ENCODE results near the gene AGO1.
"Not testable (repeated sequence)": the region's sequence is repeated elsewhere in the genome, so short reads cannot be mapped to it uniquely, and the experiment has no call there.

AGO1 gene

GRCh38 chr1:35870651-35871309 is 12.2 kb upstream of the AGO1 start:
- no peak for DNase-seq

- DNase-seq = no peak
These were observed 9.7 kb upstream of the AGO1 start for GRCh38 chr1:35873243-35873750.

DNA sequence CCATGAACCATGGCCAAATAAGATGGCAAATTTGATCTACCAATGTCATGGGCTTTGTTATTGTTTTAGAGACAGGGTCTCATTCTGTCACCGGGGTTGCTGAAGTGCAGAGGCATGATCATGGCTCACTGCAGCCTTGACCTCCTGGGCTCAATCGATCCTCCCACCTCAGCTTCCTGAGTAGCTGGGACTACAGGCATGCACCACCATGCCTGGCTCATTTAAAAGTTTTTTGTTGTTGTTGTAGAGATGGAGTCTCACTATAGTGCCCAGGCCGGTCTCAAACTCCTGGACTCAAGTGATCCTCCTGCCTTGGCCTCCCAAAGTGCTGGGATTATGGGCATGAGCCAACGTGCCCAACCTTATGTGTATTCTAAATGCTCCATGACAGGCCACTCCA is 8.9 kb upstream of the AGO1 start:
- DNase-seq = not testable (repeated sequence)

- DNase-seq = no peak
These were observed 6.0 kb upstream of the AGO1 start for GRCh38 chr1:35876988-35877387.

DNA sequence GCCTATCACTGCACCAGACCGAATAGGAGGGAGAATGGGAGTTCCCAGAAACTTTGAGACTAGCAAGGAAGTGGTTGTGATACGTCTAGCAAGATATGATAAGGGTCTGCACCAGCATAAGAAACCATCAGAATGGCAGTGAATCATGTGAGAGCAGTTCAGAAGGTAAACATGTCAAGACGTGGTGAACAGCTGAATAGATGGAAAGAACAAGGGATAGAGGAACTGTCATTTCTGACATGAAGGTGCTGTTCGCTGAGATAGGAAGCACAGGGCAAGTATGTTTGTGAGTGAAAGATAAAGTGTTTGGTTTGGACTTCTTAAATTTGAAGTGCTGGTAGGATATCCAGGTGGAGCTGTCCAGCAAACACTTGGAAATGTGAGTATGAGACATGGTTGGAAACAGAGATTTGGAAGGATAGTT is 1.1 kb upstream of the AGO1 start:
- DNase-seq = peak; percentile 80

DNA sequence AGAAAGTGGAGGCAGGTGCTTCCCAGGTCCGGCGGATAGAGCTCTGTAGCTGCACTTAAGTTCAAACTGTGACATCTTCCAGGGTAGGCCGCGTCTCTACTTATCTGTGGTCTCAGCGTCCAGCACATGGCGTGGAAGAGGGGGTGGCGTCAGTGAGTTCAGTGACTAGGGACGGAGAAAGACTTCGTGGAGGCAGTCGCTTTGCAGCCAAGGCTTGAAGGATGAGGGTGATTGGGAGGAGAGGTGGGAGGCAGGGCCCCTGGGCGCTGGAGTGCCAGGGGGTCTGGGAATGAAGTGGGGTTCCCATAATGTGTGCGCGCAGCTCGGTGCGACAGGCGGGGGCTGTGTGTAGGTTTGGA is 444 bp upstream of the AGO1 start:
- DNase-seq = no peak

DNA sequence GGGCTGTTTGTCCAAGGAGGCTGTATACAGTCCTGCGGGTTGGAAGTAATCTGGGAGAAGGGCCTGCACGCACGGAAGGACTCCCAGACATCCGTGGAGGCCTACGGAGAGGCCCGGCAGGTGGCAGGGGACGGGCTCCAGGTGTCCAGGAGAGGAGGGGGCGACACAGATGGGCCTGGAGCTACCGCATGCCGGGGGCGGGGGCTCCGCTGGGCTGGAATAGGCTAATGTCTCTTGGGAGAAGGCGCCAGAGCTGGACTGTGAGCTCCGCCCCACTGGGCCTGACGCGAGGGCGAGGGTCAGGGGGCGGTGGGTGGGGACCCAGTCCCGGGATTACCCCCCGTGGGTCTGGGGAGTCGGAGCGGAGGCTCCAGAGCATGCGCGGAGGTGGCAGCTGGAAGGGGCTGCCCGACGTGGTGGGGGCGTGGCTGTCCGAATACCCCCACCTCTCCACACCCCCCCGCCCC is 659 bp downstream of the AGO1 start:
- peak; percentile 20 for DNase-seq

DNA sequence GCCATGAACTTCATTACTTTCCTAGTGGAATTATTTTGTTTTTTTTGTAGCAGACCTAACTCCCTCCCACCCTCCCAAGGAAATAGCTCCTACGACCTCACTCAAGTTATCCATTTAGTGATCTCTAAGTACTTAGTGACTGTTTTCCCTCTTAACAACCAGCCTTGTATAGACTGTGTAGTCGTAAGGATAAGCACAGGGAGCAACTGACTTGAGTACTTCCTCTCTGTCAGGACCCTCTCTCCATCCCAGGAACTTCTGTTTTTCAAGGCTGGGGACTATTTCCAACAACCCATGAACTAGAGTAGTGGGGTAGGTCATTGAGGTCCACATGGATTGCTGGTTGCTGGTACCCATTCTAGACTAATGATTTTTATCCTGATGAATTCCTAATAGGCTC is 1.9 kb downstream of the AGO1 start:
- no peak for DNase-seq

DNA sequence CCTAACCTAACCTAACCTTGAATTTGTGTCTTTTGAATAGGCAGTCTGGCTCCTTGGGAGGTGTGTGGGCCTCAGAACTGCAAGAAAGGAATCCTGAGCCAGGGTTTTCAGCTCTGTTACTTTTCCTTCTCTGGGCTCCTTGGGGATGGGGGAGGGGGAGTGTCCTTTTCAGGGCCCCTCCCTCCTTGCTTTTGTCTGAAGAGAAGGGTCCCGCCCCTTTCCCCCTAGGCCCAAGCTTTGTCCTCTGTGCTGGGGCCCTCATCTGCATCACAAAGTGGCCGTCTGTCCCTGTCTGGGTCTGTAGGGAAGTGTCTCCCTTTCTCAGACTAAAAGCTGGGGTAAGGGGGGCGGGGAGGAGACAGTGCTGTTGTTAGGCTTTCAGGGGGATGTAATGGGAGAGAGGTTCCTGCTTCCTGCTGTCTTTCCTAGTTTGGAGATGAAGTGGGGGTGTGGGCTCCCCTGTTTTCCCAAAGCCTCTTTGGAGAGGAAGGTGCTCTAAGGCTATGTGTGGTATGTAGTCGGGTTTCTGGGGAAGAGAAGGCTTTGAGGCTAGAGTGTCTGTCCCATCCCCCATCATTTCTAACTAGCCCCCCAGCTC is 3.1 kb downstream of the AGO1 start:
- DNase-seq = no peak

- no peak for DNase-seq
These were observed 3.8 kb downstream of the AGO1 start for GRCh38 chr1:35886577-35887431.

GRCh38 chr1:35887508-35887907 is 4.5 kb downstream of the AGO1 start:
- DNase-seq = no peak

DNA sequence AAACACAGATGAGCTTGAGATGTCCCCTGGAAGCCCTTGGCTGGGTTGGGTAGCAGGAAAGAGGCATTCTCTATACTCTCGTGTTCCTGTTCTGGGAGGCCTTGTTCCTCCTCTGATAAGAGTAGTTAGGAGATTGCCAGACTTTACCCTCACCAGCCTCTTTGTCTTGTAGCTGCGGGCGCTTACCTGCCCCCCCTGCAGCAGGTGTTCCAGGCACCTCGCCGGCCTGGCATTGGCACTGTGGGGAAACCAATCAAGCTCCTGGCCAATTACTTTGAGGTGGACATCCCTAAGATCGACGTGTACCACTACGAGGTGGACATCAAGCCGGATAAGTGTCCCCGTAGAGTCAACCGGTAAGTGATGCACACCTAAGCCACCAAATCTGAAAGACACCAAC is 5.2 kb downstream of the AGO1 start:
- DNase-seq = no peak

GRCh38 chr1:35888981-35889380 is 6.0 kb downstream of the AGO1 start:
- DNase-seq = not testable (repeated sequence)

DNA sequence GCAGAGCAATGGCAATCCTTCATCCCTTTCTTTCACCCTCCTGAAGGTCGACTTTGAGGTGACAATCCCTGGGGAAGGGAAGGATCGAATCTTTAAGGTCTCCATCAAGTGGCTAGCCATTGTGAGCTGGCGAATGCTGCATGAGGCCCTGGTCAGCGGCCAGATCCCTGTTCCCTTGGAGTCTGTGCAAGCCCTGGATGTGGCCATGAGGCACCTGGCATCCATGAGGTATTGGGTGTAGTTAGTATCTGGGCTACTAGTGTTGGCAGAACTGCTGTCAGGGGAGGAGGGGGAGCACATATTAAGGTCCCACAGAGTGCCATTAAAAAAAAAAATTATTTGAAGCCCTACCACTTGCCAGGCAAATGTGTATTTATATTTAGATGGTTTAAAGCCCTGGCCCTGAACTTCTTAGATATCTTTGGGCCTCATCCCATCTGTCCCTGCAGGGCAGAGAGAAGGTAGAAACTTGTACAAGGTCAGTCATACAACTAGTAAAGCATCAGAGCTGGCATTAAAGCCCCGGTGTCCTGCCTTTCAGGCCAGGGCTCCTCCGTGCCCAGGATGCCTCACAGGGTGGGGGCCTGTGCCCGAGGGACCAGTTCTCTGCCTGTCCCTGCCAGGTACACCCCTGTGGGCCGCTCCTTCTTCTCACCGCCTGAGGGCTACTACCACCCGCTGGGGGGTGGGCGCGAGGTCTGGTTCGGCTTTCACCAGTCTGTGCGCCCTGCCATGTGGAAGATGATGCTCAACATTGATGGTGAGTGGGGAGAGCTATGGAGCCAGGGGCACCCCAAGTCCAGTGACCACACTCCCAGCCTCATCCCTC is 10.3 kb downstream of the AGO1 start:
- DNase-seq = no peak

DNA sequence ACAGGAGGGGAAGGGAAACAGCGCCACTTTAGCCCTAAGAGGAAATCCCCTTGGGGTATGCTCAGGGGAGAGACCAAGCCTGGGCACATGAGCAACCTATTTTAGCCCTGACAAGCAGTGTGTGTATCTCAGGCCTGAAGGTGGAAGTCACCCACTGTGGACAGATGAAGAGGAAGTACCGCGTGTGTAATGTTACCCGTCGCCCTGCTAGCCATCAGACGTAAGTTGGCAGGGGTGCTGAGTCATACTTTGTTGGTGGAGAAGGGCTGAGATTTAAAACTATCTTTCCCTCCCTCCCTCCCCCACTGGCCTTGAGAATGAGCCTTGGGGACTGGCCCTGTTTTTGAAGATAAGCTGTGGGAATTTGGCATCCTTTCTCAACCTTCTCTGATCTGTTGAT is 11.2 kb downstream of the AGO1 start:
- peak; percentile 68 for DNase-seq

DNA sequence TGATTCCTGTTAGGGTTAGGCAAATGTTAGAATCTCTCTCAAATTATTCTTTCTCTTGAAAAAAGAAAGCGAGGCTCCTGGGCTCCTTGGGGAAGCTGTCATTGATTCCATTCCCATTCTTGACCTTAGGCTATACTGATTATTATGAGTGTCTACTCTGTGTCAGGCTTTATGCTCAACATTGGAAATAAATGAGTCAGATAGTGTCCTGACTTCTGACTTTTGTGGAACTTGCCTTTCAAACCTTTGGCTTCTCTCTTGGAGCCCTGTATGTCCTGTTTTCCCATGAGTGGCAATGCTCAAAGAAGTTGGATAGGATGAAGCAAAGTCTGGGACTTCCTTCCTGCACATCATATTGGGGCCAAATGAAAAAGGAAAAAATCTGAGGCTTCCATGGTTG is 11.6 kb downstream of the AGO1 start:
- no peak for DNase-seq

DNA sequence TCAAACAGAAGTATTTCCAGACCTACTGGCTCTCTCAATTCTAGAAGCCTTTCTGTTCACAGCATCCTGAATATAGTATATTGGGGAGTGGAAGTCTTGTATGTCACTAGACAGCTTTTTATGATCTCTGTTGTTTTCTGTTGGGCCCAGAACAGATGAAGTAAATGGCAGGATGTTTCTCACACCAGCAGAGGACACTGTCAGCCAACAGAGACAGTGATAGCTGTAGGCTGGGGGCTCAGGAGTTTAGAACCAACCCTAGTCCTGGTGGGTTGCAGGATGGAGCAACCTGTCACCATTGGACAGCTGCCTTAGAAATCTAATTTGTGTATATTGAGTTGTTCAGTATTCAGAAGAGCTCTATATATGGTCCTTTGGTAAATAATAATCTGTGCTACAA is 16.9 kb downstream of the AGO1 start:
- DNase-seq = no peak

DNA sequence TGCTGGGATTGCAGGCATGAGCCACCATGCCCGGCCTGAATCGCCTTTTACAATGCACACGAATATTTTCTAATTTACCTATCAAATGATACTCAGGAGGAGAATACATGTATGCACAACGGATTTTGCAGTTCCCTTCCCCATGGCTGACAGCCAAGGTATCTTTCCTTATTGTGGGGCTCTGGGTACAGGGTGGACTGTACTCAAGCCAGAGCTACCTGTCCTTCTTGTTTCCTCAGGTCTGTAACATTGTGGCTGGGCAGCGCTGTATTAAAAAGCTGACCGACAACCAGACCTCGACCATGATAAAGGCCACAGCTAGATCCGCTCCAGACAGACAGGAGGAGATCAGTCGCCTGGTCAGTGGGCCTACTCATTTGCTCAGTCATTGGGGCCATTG is 18.2 kb downstream of the AGO1 start:
- DNase-seq = no peak

- no peak for DNase-seq
These were observed 19.7 kb downstream of the AGO1 start for GRCh38 chr1:35902671-35903070.

DNA sequence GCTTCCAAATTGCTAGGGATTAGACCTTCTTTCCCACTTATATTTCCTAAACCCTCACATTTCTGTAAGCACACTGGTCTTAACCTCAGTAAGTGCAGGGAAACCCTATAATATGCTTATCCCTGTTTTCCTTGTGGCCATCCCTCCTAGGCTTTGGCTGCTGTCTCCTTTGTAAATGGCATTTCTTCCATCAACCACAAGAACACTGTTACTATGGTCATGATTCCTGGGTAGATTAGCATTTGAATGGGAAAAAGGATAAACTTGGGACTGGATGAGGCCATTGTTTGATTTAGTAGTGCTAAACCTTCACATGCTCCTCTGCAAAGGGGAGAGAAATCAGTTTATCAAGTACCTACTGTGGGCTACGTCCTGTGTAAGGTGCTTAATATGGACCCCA is 31.7 kb downstream of the AGO1 start:
- DNase-seq = no peak

- no peak for DNase-seq
These were observed 32.7 kb downstream of the AGO1 start for GRCh38 chr1:35915693-35916092.

DNA sequence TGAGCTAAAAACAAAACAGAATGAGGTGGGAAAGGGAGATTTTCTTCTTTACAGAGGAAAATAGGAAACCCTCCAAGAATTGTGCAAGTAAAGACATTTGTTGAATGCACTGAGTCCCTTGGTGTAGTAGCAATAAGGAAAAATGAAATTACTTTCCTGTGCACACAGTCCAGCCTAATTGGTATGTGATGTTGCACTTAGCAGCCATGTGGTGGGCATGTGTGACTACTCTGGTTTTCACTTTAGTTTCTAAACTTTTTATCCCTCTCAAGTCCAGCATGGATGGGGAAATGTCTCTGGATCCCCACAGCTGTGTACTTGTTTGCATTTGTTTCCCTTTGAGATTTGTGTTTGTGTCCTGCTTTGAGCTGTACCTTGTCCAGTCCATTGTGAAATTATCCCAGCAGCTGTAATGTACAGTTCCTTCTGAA is 40.8 kb downstream of the AGO1 start:
- DNase-seq = no peak

DNA sequence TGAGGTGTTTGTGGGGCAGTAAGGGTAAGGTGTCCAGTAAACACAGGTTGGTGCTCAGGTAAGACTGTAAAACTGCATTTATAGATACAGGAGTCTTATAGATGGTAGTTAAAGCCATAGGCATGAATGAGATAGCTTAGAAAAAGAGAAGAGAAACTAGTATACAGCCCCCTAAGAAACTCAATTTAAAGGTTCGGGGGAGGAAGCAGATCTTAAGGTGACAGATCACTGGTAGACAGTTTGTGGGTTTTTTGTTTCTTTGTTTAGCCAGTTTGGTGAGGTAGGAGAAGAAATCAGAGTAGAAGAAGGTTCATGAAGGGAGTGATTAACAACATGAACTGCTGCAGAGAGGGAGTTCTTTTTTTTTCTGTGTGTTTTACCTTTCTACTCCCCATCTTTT is 41.8 kb downstream of the AGO1 start:
- DNase-seq = no peak
